K562 (cell line): ENCODE results near the gene AGRN. TPM values are rescaled to one million over a fixed set of nuclear protein-coding genes. Genes with fewer than 3 reads are reported as not detected.

Experiments used
- ARHGAP35 ChIP-seq: fragments of 450-650 bp; IDR thresholded peaks from 2 replicates; pipeline ENCODE4 v1.6.1; 2018; ENCODE audit not compliant: partially characterized antibody
- FOXJ2 ChIP-seq: fragments of 200-800 bp; sonication (Bioruptor generic); IDR thresholded peaks from 2 replicates; pipeline ENCODE4 v1.6.1; 2016; ENCODE audit warnings: missing genetic modification characterization, missing compliant biosample characterization
- HINFP ChIP-seq: fragments of 450-650 bp; conservative IDR thresholded peaks from 2 replicates; pipeline ENCODE4 v1.6.1; 2016; ENCODE audit warnings: missing genetic modification characterization, low read depth, mild to moderate bottlenecking, control low read depth, missing compliant biosample characterization
- LCOR ChIP-seq: sonication (generic); formaldehyde crosslinking; IDR thresholded peaks from 2 replicates; pipeline ENCODE4 v1.8.0; 2022; ENCODE audit warnings: mild to moderate bottlenecking, missing genetic modification reagents
- MITF ChIP-seq: IDR thresholded peaks from 2 replicates; pipeline ENCODE4 v1.6.1; 2014; ENCODE audit warnings: antibody characterized with exemption
- NCOR1 ChIP-seq: fragments of 450-650 bp; IDR thresholded peaks from 2 replicates; pipeline ENCODE4 v1.6.1; 2016; ENCODE audit warnings: mild to moderate bottlenecking, moderate library complexity
- NFIX ChIP-seq: fragments of 250-450 bp; sonication (Bioruptor Pico); IDR thresholded peaks from 2 replicates; pipeline ENCODE4 v1.4.0; 2020; ENCODE audit warnings: low read depth, mild to moderate bottlenecking, moderate library complexity
- NRF1 ChIP-seq, 2 experiments: fragments of 450-650 bp; IDR thresholded peaks in 1 of 2; conservative IDR thresholded peaks in 1 of 2; 2 replicates each; pipeline ENCODE4 v1.6.1; 2014; ENCODE audit warnings: mild to moderate bottlenecking in 2 of 2
- RBFOX2 ChIP-seq: fragments of 200-400 bp; formaldehyde crosslinking; IDR thresholded peaks from 2 replicates; pipeline ENCODE4 v1.6.1; 2017; ENCODE audit warnings: low read depth, mild to moderate bottlenecking, low read length, moderate library complexity
- RBM22 ChIP-seq: fragments of 200-400 bp; formaldehyde crosslinking; IDR thresholded peaks from 2 replicates; pipeline ENCODE4 v1.6.1; 2018; ENCODE audit warnings: low read length, low read depth; ENCODE audit not compliant: poor library complexity, severe bottlenecking
- SIN3B ChIP-seq: fragments of 450-650 bp; IDR thresholded peaks from 2 replicates; pipeline ENCODE4 v1.6.1; 2017; ENCODE audit warnings: low read depth, mild to moderate bottlenecking, moderate library complexity
- SMC3 ChIP-seq: conservative IDR thresholded peaks from 2 replicates; pipeline ENCODE4 v1.6.1; 2011; ENCODE audit warnings: low read depth, low read length, improper control_type of control experiment; ENCODE audit not compliant: insufficient read depth
- SPI1 ChIP-seq: IDR thresholded peaks from 2 replicates; pipeline ENCODE4 v1.6.1; 2011; ENCODE audit warnings: low read depth, low read length, control low read depth, borderline replicate concordance
- STAT6 ChIP-seq: sonication (generic); formaldehyde crosslinking; IDR thresholded peaks from 2 replicates; pipeline ENCODE4 v1.8.1; 2023; ENCODE audit warnings: mild to moderate bottlenecking, missing genetic modification reagents
- THRAP3 ChIP-seq: fragments of 450-650 bp; IDR thresholded peaks from 2 replicates; pipeline ENCODE4 v1.6.1; 2016; ENCODE audit warnings: mild to moderate bottlenecking, inconsistent platforms, borderline replicate concordance
- ZNF124 ChIP-seq: sonication (generic); formaldehyde crosslinking; IDR thresholded peaks from 2 replicates; pipeline ENCODE4 v1.8.1; 2022; ENCODE audit warnings: missing genetic modification reagents
- ZNF584 ChIP-seq: fragments of 200-800 bp; sonication (Bioruptor generic); IDR thresholded peaks from 2 replicates; pipeline ENCODE4 v1.6.1; 2016; ENCODE audit warnings: low read depth, mild to moderate bottlenecking, missing genetic modification characterization, missing compliant biosample characterization
- polyA plus RNA-seq, 8 experiments: library from polyadenylated mRNA; depleted of rRNA in 4 of 8; stranded (reverse) in 5 of 8; unstranded in 3 of 8; fragments of >200 nt; fragmentation: Nextera tagmentation in 2 of 8; fragmentation: Illumina TruSeq in 1 of 8; extraction: Ambion mirVana in 2 of 8; extraction: Trizol in 1 of 8; gene quantifications; 2 replicates each; pipeline versions ENCODE4 v1.2.1 to v1.2.3, GENCODE V29; 2011 to 2014; ENCODE audit warnings: inconsistent platforms in 1 of 8, missing spikeins in 1 of 8
- total RNA-seq, 7 experiments: library from RNA; depleted of rRNA in 6 of 7; stranded (reverse); fragments of >200 nt in 6 of 7; fragmentation: Illumina TruSeq in 2 of 7; extraction: Trizol in 2 of 7; gene quantifications; 2 replicates each; pipeline versions ENCODE4 v1.2.1 to v1.2.3, GENCODE V29; 2011 to 2021; ENCODE audit warnings: low replicate concordance in 1 of 7
- TF ChIP-seq, protein P1 (sequence below): fragments of 250-450 bp; sonication (Bioruptor Pico); IDR thresholded peaks from 2 replicates; pipeline ENCODE4 v1.8.0; 2021; ENCODE audit warnings: mild to moderate bottlenecking, moderate library complexity
- TF ChIP-seq, protein P2 (sequence below): fragments of 450-650 bp; formaldehyde crosslinking; IDR thresholded peaks from 2 replicates; pipeline ENCODE4 v1.4.0; 2020; ENCODE audit warnings: mild to moderate bottlenecking, moderate library complexity

The AGRN gene
- total and polyA plus RNA-seq, 9 of the 15 experiments (the other 6 are each of a cell fraction or from before 2014, with no cell fraction given): 0.04 to 111 (median 18.1) TPM

- TF ChIP-seq NRF1 (conservative IDR thresholded peaks at IDR 0.05 in 1 of 2, IDR thresholded peaks at IDR 0.05 in 1 of 2) (peak; percentile 49 to 55; a peak in 2 of 4 replicates), ZNF584 (CRISPR knock-in tag) (no peak), ZNF124 (CRISPR knock-in tag) (no peak), MITF (no peak), SMC3 (0 out of 2 replicates have a peak, but pooled peaks have one; percentile 16), STAT6 (CRISPR knock-in tag) (no peak), RBM22 (peak; percentile 68), LCOR (CRISPR knock-in tag) (peak; percentile 56; the same call in 1 of the 2 replicates), NFIX (no peak), SPI1 (no peak), RBFOX2 (peak; percentile 72; the same call in 1 of the 2 replicates), FOXJ2 (tag) (no peak), THRAP3 (no peak), HINFP (tag) (no peak), ARHGAP35 (no peak), NCOR1 (no peak), SIN3B (peak; percentile 50; the same call in 1 of the 2 replicates)
- TF ChIP-seq, protein P1, sequence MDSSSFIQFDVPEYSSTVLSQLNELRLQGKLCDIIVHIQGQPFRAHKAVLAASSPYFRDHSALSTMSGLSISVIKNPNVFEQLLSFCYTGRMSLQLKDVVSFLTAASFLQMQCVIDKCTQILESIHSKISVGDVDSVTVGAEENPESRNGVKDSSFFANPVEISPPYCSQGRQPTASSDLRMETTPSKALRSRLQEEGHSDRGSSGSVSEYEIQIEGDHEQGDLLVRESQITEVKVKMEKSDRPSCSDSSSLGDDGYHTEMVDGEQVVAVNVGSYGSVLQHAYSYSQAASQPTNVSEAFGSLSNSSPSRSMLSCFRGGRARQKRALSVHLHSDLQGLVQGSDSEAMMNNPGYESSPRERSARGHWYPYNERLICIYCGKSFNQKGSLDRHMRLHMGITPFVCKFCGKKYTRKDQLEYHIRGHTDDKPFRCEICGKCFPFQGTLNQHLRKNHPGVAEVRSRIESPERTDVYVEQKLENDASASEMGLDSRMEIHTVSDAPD (CRISPR knock-in tag): no peak
- TF ChIP-seq, protein P2, sequence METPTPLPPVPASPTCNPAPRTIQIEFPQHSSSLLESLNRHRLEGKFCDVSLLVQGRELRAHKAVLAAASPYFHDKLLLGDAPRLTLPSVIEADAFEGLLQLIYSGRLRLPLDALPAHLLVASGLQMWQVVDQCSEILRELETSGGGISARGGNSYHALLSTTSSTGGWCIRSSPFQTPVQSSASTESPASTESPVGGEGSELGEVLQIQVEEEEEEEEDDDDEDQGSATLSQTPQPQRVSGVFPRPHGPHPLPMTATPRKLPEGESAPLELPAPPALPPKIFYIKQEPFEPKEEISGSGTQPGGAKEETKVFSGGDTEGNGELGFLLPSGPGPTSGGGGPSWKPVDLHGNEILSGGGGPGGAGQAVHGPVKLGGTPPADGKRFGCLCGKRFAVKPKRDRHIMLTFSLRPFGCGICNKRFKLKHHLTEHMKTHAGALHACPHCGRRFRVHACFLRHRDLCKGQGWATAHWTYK (CRISPR knock-in tag): 0 out of 2 replicates have a peak, but pooled peaks have one; percentile 73
Observed at GRCh38 chr1:1059494-1060280, 39.8 kb downstream of the AGRN start (continued).
